Natural killer cell (primary cell): ENCODE results near the gene TCERG1. TPM values are rescaled to one million over a fixed set of nuclear protein-coding genes. Genes with fewer than 3 reads are reported as not detected.

ENCODE experiments used
- ATAC-seq, 3 donors: fragments of 150-1000 bp in 2 of 3; fragments of 200-7000 bp in 1 of 3; cut with Tn5 transposase; 1 replicate in 1 of 3; 2 replicates in 2 of 3; pipeline ENCODE4 v1.10.0; 2021; ENCODE audit warnings: mild to moderate bottlenecking in 2 of 3, moderate library complexity in 2 of 3
- DNase-seq, 2 donors: peaks; one replicate each; pipeline versions ENCODE4 v3.0.0 to v3.0.0-alpha.2; 2013 to 2021; ENCODE audit warnings: mixed read lengths in 1 of 2
- H3K27ac ChIP-seq: one replicate; pipeline ENCODE4 v1.5.1; 2013; ENCODE audit warnings: mild to moderate bottlenecking, low read length
- H3K27me3 ChIP-seq: one replicate; pipeline ENCODE4 v1.6.1; 2013; ENCODE audit warnings: low read length; ENCODE audit not compliant: control insufficient read depth, insufficient read depth
- H3K36me3 ChIP-seq: one replicate; pipeline ENCODE4 v1.6.1; 2013; ENCODE audit warnings: low read length; ENCODE audit not compliant: control insufficient read depth, insufficient read depth
- H3K4me1 ChIP-seq: one replicate; pipeline ENCODE4 v1.6.1; 2013; ENCODE audit warnings: low read length; ENCODE audit not compliant: control insufficient read depth, insufficient read depth
- H3K4me3 ChIP-seq: one replicate; pipeline ENCODE4 v1.5.1; 2013; ENCODE audit warnings: low read length
- H3K9me3 ChIP-seq: one replicate; pipeline ENCODE4 v1.6.1; 2013; ENCODE audit warnings: low read length; ENCODE audit not compliant: control insufficient read depth, insufficient read depth
- H3K27ac Mint-ChIP-seq, 2 donors: one replicate each; pipeline ENCODE4 v1.8.0; 2022; ENCODE audit warnings: mild to moderate bottlenecking in 2 of 2, mixed read lengths in 2 of 2, moderate library complexity in 1 of 2
- H3K27me3 Mint-ChIP-seq, 2 donors: one replicate each; pipeline ENCODE4 v1.8.0; 2022; ENCODE audit warnings: low read depth in 2 of 2, mixed read lengths in 2 of 2
- H3K36me3 Mint-ChIP-seq: one replicate; pipeline ENCODE4 v1.8.0; 2022; ENCODE audit warnings: mixed read lengths
- H3K4me1 Mint-ChIP-seq, 2 donors: one replicate each; pipeline ENCODE4 v1.8.0; 2022; ENCODE audit warnings: mixed read lengths in 2 of 2
- H3K4me3 Mint-ChIP-seq: one replicate; pipeline ENCODE4 v1.8.0; 2022; ENCODE audit warnings: mild to moderate bottlenecking, moderate library complexity, mixed read lengths
- H3K9me3 Mint-ChIP-seq, 2 donors: one replicate each; pipeline ENCODE4 v1.8.0; 2022; ENCODE audit warnings: mixed read lengths in 2 of 2
- WGBS: methylation state at CpG from one replicate; pipeline ENCODE4 v1.1.7; 2013; ENCODE audit warnings: missing lambda C conversion rate; ENCODE audit not compliant: insufficient coverage; 5-methylcytosine and 5-hydroxymethylcytosine counted together
- intact Hi-C: fragments of 100-400 bp; cut with micrococcal nuclease; formaldehyde crosslinking; loops from one replicate; pipeline ENCODE4 v1.14.2; 2022
- total RNA-seq, 4 donors: library from RNA; stranded (reverse); fragments of 120-200 nt in 1 of 4; gene quantifications; one replicate each; pipeline versions ENCODE4 v1.2.3 to v1.2.4, GENCODE V29; 2013 to 2022
- TF ChIP-seq, protein P1 (sequence below): fragments of 200-600 bp; IDR thresholded peaks from one replicate; pipeline ENCODE4 v1.8.0; 2022; ENCODE audit warnings: antibody characterized with exemption

TCERG1 gene
- total RNA-seq, 3 donors from 2014 or later (not counting 1 experiment from before 2014, with no cell fraction given) = 77.5 to 97.0 (median 96.1) TPM

DNA sequence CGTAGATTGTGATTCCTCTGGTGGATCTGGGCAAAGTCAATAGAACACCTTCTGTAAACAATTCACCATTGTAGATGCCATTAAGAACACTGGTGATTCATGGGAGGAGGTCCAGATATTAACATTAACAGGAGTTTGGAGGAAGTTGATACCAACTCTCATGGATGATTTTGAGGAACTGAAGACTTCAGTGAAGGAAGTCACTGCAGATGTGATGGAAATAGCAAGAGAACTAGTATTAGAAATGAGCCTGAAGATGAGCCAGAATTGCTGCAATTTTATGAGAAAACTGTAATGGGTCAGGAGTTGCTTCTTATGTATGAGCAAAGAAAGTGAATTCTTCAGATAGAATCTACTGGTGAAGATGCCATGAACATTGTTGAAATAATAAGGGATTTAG lies 26.9 kb downstream of the TCERG1 start:
- Mint-ChIP-seq H3K4me1 (peaks cover 0 to 5% of the 10 kb centered on the region in 2 donors), H3K27ac (no peak overlapping the region), H3K27me3 (no peaks in the 10 kb centered on the region), H3K4me3 (no peak overlapping the region), H3K36me3 (peaks cover 14% of the 10 kb centered on the region), H3K9me3 (no peaks in the 10 kb centered on the region)
- TF ChIP-seq, protein P1, sequence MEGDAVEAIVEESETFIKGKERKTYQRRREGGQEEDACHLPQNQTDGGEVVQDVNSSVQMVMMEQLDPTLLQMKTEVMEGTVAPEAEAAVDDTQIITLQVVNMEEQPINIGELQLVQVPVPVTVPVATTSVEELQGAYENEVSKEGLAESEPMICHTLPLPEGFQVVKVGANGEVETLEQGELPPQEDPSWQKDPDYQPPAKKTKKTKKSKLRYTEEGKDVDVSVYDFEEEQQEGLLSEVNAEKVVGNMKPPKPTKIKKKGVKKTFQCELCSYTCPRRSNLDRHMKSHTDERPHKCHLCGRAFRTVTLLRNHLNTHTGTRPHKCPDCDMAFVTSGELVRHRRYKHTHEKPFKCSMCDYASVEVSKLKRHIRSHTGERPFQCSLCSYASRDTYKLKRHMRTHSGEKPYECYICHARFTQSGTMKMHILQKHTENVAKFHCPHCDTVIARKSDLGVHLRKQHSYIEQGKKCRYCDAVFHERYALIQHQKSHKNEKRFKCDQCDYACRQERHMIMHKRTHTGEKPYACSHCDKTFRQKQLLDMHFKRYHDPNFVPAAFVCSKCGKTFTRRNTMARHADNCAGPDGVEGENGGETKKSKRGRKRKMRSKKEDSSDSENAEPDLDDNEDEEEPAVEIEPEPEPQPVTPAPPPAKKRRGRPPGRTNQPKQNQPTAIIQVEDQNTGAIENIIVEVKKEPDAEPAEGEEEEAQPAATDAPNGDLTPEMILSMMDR = no peak
- no peaks in the 10 kb centered on the region for H3K9me3 ChIP-seq
- DNase-seq (no peak), ATAC-seq (no peak)
- 100% methylated on average over 1 of the region's 1 CpG for WGBS
- H3K27me3 ChIP-seq = no peaks in the 10 kb centered on the region
- H3K4me1 ChIP-seq = no peaks in the 10 kb centered on the region
- H3K36me3 ChIP-seq = peaks cover 65% of the 10 kb centered on the region
- H3K4me3 ChIP-seq = no peak overlapping the region
- H3K27ac ChIP-seq = no peak overlapping the region
- intact Hi-C loops = no loop called here

DNA sequence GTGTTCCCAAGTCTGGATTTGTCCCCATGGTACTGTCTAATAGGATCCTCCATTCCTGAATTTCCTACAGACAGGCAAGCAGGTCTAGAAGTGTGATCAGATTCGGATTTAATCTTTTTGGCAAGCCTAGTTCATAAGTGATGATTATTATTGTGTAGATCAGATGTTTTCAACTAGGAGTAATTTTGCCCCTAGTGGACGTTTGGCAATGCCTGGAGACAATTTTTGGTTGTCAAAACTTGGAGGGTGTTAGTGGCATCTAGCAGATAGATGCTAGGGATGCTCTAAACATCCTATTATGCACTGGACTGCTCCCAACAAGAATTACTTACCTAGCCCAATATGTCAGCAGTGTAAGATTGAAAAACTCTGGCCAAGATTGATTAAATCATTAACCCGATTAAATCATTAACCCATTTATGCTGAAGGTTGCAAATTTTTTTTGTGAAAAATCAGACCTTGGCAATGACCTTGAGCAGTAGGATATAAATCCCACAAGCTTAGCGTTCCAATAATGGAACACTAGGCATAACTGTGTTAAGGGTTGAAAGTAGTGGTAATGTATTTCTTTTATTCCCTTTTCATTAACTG lies 28.2 kb downstream of the TCERG1 start:
- TF ChIP-seq, protein P1 = no peak
- Histone ChIP-seq H3K9me3 (no peaks in the 10 kb centered on the region), H3K27ac (no peak overlapping the region), H3K36me3 (peaks cover 60% of the 10 kb centered on the region), H3K27me3 (no peaks in the 10 kb centered on the region), H3K4me1 (no peaks in the 10 kb centered on the region), H3K4me3 (no peak overlapping the region)
- H3K27me3 Mint-ChIP-seq = no peaks in the 10 kb centered on the region
- intact Hi-C loops = no loop called here
- no peak for ATAC-seq
- 85% methylated on average over 3 of the region's 4 CpGs for WGBS
- peaks cover 0 to 5% of the 10 kb centered on the region in 2 donors for H3K4me1 Mint-ChIP-seq
- H3K4me3 Mint-ChIP-seq = no peak overlapping the region
- no peak for DNase-seq
- H3K36me3 Mint-ChIP-seq = peaks cover 20% of the 10 kb centered on the region
- no peak overlapping the region for H3K27ac Mint-ChIP-seq
- H3K9me3 Mint-ChIP-seq = no peaks in the 10 kb centered on the region

DNA sequence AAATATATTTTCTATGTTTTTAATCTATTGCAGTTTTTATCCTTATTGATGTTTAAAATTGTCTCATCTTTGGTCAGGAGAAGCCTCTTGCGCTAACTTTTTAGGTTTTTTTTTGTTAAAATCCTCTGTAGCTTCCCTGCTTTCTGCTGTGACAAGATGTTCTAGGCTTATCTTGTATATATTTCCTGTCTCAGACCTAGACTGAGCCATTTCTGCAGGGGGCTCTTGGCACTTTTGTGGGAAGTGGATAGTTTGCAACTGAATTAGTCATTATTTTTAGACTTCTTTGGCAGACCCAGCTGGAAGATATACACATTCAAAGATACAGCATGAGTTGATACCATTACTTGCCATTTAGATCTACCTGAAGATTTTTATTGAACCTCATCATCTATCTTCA lies 28.8 kb downstream of the TCERG1 start:
- Mint-ChIP-seq H3K9me3 (no peaks in the 10 kb centered on the region), H3K4me1 (peaks cover 0 to 5% of the 10 kb centered on the region in 2 donors), H3K27ac (no peak overlapping the region), H3K4me3 (no peak overlapping the region), H3K36me3 (peaks cover 24% of the 10 kb centered on the region), H3K27me3 (no peaks in the 10 kb centered on the region)
- TF ChIP-seq, protein P1 = no peak
- intact Hi-C loops = no loop called here
- ATAC-seq = no peak
- Histone ChIP-seq H3K27me3 (no peaks in the 10 kb centered on the region), H3K27ac (no peak overlapping the region), H3K9me3 (no peaks in the 10 kb centered on the region), H3K4me3 (no peak overlapping the region), H3K36me3 (peaks cover 58% of the 10 kb centered on the region), H3K4me1 (no peaks in the 10 kb centered on the region)
- DNase-seq = no peak
- 100% methylated on average over 1 of the region's 1 CpG for WGBS

DNA sequence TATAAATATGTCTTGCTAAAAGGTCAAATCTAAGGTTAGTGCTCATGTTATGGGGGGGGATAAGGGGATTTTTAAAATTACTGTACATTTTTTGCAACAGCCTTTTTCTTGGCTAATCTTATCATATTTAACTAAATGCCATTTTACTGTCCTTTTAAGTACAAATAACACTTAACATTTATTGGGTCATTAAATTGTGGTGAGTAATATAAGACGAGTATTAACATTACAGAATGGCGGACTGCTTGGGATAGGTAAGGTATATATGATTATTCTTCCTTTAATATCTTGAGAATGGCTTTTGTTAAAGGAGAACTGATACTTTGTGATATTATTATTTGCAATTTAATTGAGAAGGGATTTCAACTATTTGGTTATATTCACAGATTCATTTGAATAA lies 35.6 kb downstream of the TCERG1 start:
- H3K27me3 Mint-ChIP-seq = no peaks in the 10 kb centered on the region
- H3K4me1 Mint-ChIP-seq = no peaks in the 10 kb centered on the region
- H3K36me3 Mint-ChIP-seq = peaks cover 36% of the 10 kb centered on the region
- TF ChIP-seq, protein P1 = no peak
- no peaks in the 10 kb centered on the region for H3K27me3 ChIP-seq
- no peak overlapping the region for H3K4me3 Mint-ChIP-seq
- no peak overlapping the region for H3K27ac ChIP-seq
- H3K36me3 ChIP-seq = peaks cover 61% of the 10 kb centered on the region
- DNase-seq (no peak), ATAC-seq (no peak)
- no peak overlapping the region for H3K4me3 ChIP-seq
- H3K9me3 ChIP-seq = no peaks in the 10 kb centered on the region
- H3K27ac Mint-ChIP-seq = no peak overlapping the region
- no CpG with 5 or more reads among the region's 2 CpGs for WGBS
- H3K9me3 Mint-ChIP-seq = no peaks in the 10 kb centered on the region
- intact Hi-C loops = no loop called here
- no peaks in the 10 kb centered on the region for H3K4me1 ChIP-seq
